Stimulated activated naive CD8-positive, alpha-beta T cell treated with anti-CD3 and anti-CD28 coated beads, Interleukin-15, Interleukin-2, amounts not matched to agents 100 U/mL and 50 U/mL, for 24 hours (primary cell): ENCODE data around the gene OLIG3.

Experiments used
- ATAC-seq: fragments of 150-1000 bp; cut with Tn5 transposase; one replicate; pipeline ENCODE4 v1.10.0; 2021
- DNase-seq: peaks from one replicate; pipeline ENCODE4 v3.0.0; 2021

The OLIG3 gene

GRCh38 chr6:137467211-137467610 is 27.0 kb downstream of the OLIG3 start:
- ATAC-seq (no peak), DNase-seq (no peak)

- ATAC-seq = no peak
- DNase-seq = no peak
Measured at GRCh38 chr6:137465378-137466009, 28.7 kb downstream of the OLIG3 start.

GRCh38 chr6:137452333-137452894 is 41.8 kb downstream of the OLIG3 start:
- no peak for DNase-seq
- ATAC-seq = no peak

GRCh38 chr6:137443901-137444300 is 50.3 kb downstream of the OLIG3 start:
- DNase-seq = no peak
- ATAC-seq = no peak
